GM21526 (cell line): ENCODE results near the gene RASA1.

ENCODE experiments used
- ATAC-seq: cut with Tn5 transposase; IDR thresholded peaks from one replicate; pipeline ENCODE4 v1.9.1; 2021; ENCODE audit warnings: moderate library complexity; ENCODE audit not compliant: unreplicated experiment, low FRiP score

The RASA1 gene

DNA sequence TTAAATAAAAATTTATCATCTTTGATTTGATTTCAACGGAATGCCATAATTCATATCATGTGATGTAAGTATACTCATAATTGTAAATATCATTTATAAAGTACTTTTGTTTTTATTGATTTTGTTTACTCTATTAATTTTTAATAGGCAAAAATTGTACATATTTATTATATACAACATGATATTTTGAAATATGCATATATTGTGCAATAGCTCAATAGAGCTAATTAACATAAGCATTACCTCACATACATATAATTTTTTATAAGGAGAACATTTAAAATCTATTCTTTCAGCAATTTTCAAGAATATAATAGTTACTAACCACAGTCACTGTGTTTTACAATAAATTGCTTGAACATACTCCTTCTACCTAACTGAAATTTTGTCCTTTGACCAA lies 170.0 kb downstream of the RASA1 start:
- ATAC-seq = no peak

GRCh38 chr5:87438231-87438630 lies 170.5 kb downstream of the RASA1 start:
- ATAC-seq = no peak
